Adrenal gland (tissue), 5 donors: ENCODE measurements around the gene CAMK2A.

ENCODE experiments used
- POLR2A ChIP-seq, 2 donors: fragments of 450-650 bp; IDR thresholded peaks; one replicate each; pipeline ENCODE4 v1.6.1; 2017; ENCODE audit warnings: antibody characterized with exemption in 2 of 2, mild to moderate bottlenecking in 2 of 2, moderate library complexity in 1 of 2
- TF ChIP-seq, protein P1 (sequence below), 6 experiments: fragments of 450-650 bp in 4 of 6; fragments of 200-600 bp in 2 of 6; sonication (generic) in 1 of 6; IDR thresholded peaks; 1 replicate in 5 of 6; 2 replicates in 1 of 6; pipeline versions ENCODE4 v1.5.1 to v1.8.0; 2016 to 2021; ENCODE audit warnings: antibody characterized with exemption in 6 of 6, mild to moderate bottlenecking in 2 of 6, moderate library complexity in 1 of 6
- donor health status: DM: no; HTN: no; CAD: no.

DNA sequence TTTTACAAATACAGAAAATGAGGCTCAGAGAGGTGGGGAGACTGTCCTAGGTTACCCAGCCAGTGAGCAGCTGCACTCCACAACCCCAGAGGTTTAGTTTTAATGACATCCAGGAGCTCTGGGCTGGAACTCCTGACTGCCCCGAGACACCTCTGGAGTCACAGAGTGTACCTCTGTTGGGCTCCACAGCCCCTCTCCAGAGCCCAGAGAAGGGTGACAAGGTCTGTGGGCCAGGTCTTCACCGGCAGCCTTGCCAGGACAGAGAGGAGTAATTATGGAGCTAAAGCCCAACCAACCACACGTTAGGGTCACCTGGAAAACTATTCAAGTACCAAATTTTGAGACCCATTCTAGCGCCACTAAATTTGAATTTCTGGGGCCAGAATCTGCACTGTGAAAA, 111.9 kb downstream of the CAMK2A start:
- TF ChIP-seq, protein P1, sequence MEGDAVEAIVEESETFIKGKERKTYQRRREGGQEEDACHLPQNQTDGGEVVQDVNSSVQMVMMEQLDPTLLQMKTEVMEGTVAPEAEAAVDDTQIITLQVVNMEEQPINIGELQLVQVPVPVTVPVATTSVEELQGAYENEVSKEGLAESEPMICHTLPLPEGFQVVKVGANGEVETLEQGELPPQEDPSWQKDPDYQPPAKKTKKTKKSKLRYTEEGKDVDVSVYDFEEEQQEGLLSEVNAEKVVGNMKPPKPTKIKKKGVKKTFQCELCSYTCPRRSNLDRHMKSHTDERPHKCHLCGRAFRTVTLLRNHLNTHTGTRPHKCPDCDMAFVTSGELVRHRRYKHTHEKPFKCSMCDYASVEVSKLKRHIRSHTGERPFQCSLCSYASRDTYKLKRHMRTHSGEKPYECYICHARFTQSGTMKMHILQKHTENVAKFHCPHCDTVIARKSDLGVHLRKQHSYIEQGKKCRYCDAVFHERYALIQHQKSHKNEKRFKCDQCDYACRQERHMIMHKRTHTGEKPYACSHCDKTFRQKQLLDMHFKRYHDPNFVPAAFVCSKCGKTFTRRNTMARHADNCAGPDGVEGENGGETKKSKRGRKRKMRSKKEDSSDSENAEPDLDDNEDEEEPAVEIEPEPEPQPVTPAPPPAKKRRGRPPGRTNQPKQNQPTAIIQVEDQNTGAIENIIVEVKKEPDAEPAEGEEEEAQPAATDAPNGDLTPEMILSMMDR (IDR thresholded peaks at IDR 0.05), result no peak
- no peak for TF ChIP-seq POLR2A (IDR thresholded peaks at IDR 0.05)
